K562 (cell line): ENCODE results near the gene PACS1. TPM values are rescaled to one million over a fixed set of nuclear protein-coding genes. Genes with fewer than 3 reads are reported as not detected.

Source experiments
- C11orf30 ChIP-seq: fragments of 450-650 bp; IDR thresholded peaks from 2 replicates; pipeline ENCODE4 v1.6.1; 2016; ENCODE audit warnings: low read depth, mild to moderate bottlenecking
- CCAR2 ChIP-seq: fragments of 200-400 bp; formaldehyde crosslinking; IDR thresholded peaks from 2 replicates; pipeline ENCODE4 v1.6.1; 2017; ENCODE audit warnings: mild to moderate bottlenecking, low read depth, low read length
- DIDO1 ChIP-seq: fragments of 450-650 bp; IDR thresholded peaks from 2 replicates; pipeline ENCODE4 v1.6.1; 2016; ENCODE audit warnings: low read depth, missing biosample characterization, missing genetic modification characterization
- FOXA1 ChIP-seq: fragments of 450-650 bp; IDR thresholded peaks from 2 replicates; pipeline ENCODE4 v1.6.1; 2016; ENCODE audit warnings: mild to moderate bottlenecking, borderline replicate concordance
- GMEB1 ChIP-seq: fragments of 250-450 bp; sonication (Bioruptor Pico); IDR thresholded peaks from 2 replicates; pipeline ENCODE4 v1.4.0; 2020; ENCODE audit warnings: mild to moderate bottlenecking
- HDAC3 ChIP-seq: fragments of 450-650 bp; IDR thresholded peaks from 2 replicates; pipeline ENCODE4 v1.6.1; 2018; ENCODE audit warnings: borderline replicate concordance, mild to moderate bottlenecking, moderate library complexity; ENCODE audit not compliant: partially characterized antibody
- KDM1A ChIP-seq, 2 experiments: fragments of 450-650 bp; IDR thresholded peaks; 2 replicates each; pipeline ENCODE4 v1.6.1; 2016; ENCODE audit warnings: mild to moderate bottlenecking in 2 of 2
- NR4A1 ChIP-seq, 2 experiments: fragments of 250-450 bp in 1 of 2; fragments of 450-650 bp in 1 of 2; sonication (Bioruptor Pico) in 1 of 2; IDR thresholded peaks; 2 replicates each; pipeline versions ENCODE4 v1.4.0 to v1.6.1; 2016 to 2020; ENCODE audit warnings: mild to moderate bottlenecking in 2 of 2, missing compliant biosample characterization in 1 of 2, missing genetic modification characterization in 1 of 2, moderate library complexity in 1 of 2
- RERE ChIP-seq: sonication (generic); formaldehyde crosslinking; IDR thresholded peaks from 2 replicates; pipeline ENCODE4 v1.8.0; 2023; ENCODE audit warnings: missing genetic modification reagents, mild to moderate bottlenecking, borderline replicate concordance
- TEAD4 ChIP-seq, 2 experiments: sonication (generic) in 1 of 2; formaldehyde crosslinking in 1 of 2; IDR thresholded peaks; 2 replicates each; pipeline versions ENCODE4 v1.6.1 to v1.8.0; 2012 to 2022; ENCODE audit warnings: borderline replicate concordance in 1 of 2, inconsistent platforms in 1 of 2, low read length in 1 of 2, mild to moderate bottlenecking in 1 of 2, missing genetic modification reagents in 1 of 2
- ZNF121 ChIP-seq: sonication (generic); formaldehyde crosslinking; conservative IDR thresholded peaks from 2 replicates; pipeline ENCODE4 v1.8.0; 2022; ENCODE audit warnings: missing genetic modification reagents
- ZNF316 ChIP-seq: fragments of 450-650 bp; IDR thresholded peaks from 2 replicates; pipeline ENCODE4 v1.6.1; 2016
- ZNF584 ChIP-seq: fragments of 200-800 bp; sonication (Bioruptor generic); IDR thresholded peaks from 2 replicates; pipeline ENCODE4 v1.6.1; 2016; ENCODE audit warnings: low read depth, mild to moderate bottlenecking, missing genetic modification characterization, missing compliant biosample characterization
- ZNF75A ChIP-seq: fragments of 450-650 bp; formaldehyde crosslinking; IDR thresholded peaks from 2 replicates; pipeline ENCODE4 v1.4.0; 2020; ENCODE audit warnings: mild to moderate bottlenecking
- polyA plus RNA-seq, 8 experiments: library from polyadenylated mRNA; depleted of rRNA in 4 of 8; stranded (reverse) in 5 of 8; unstranded in 3 of 8; fragments of >200 nt; fragmentation: Nextera tagmentation in 2 of 8; fragmentation: Illumina TruSeq in 1 of 8; extraction: Ambion mirVana in 2 of 8; extraction: Trizol in 1 of 8; gene quantifications; 2 replicates each; pipeline versions ENCODE4 v1.2.1 to v1.2.3, GENCODE V29; 2011 to 2014; ENCODE audit warnings: inconsistent platforms in 1 of 8, missing spikeins in 1 of 8
- total RNA-seq, 7 experiments: library from RNA; depleted of rRNA in 6 of 7; stranded (reverse); fragments of >200 nt in 6 of 7; fragmentation: Illumina TruSeq in 2 of 7; extraction: Trizol in 2 of 7; gene quantifications; 2 replicates each; pipeline versions ENCODE4 v1.2.1 to v1.2.3, GENCODE V29; 2011 to 2021; ENCODE audit warnings: low replicate concordance in 1 of 7

PACS1 gene
- total and polyA plus RNA-seq, 9 of the 15 experiments (the other 6 are each of a cell fraction or from before 2014, with no cell fraction given) = 0.34 to 28.1 (median 8.5) TPM

DNA sequence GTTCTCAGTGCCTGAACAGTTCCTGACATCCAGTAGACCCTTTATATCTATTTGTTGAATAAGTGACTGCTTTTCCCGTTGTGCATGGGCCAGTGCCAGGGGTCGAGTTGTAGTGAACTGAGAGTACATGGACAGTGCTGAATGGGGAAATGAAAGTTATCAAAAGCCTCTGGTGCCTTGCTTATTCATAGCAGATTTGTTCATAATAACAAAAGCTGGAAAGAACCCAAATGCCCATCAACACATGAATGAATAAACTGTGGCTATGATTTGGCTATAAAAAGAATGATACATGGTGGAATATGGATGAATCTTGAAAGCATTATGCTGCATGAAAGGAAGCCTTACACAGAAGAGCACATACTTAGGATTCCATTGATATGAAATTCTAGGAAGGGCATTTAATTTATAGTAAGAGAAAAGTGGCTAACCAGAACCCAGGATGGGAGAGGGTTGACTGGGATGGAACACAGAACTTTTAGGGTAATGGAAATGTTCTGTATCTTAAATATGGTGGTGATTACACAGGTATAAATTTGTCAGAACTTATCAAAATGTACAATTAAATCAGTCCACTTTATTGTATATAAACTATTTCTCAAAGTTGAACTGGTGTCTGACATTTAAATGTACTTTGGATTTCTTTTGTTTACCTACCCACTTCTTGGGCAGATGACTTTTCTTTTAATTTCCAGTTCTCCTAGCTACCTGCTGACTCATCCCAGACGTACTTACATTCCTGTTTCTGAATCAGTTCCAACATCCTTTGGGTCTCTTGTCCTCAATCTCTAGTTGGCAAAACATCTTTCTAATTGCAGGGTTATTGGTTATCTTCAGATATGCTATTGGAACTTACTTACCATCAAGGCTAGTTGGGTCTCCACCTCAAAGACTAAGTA, 42.8 kb downstream of the PACS1 start (continued):
- TF ChIP-seq RERE (CRISPR knock-in tag) = no peak
- TF ChIP-seq KDM1A (IDR thresholded peaks at IDR 0.05) = peak in 1 of 2 experiments; percentile 20; a peak in 1 of 4 replicates
- peak; percentile 88 for TF ChIP-seq C11orf30
- TF ChIP-seq CCAR2 = no peak
- no peak for TF ChIP-seq ZNF75A (CRISPR knock-in tag)
- no peak for TF ChIP-seq FOXA1
- TF ChIP-seq ZNF316 = peak; percentile 89
- TF ChIP-seq DIDO1 (tag) = no peak
- no peak for TF ChIP-seq ZNF121
- no peak for TF ChIP-seq NR4A1 (CRISPR knock-in tag; IDR thresholded peaks at IDR 0.05)
- no peak for TF ChIP-seq NR4A1 (tag; IDR thresholded peaks at IDR 0.05)
- TF ChIP-seq HDAC3 = no peak
- no peak for TF ChIP-seq ZNF584 (CRISPR knock-in tag)
- TF ChIP-seq GMEB1 = no peak
- TF ChIP-seq TEAD4 (IDR thresholded peaks at IDR 0.05; ENCODE audit: low read length) = peak; percentile 26; the same call in 1 of the 2 replicates
- no peak for TF ChIP-seq TEAD4 (CRISPR knock-in tag; IDR thresholded peaks at IDR 0.05; ENCODE audit: borderline replicate concordance)
